HCT116 (cell line): Measurements from ENCODE around the gene SRPRA.

Source experiments
- EZH2phosphoT487 ChIP-seq: fragments of 200-600 bp; IDR thresholded peaks from 2 replicates; pipeline ENCODE4 v1.6.1; 2018; ENCODE audit warnings: antibody characterized with exemption, borderline replicate concordance
- YY1 ChIP-seq: IDR thresholded peaks from 2 replicates; pipeline ENCODE4 v1.6.1; 2011; ENCODE audit warnings: low read length, low read depth, moderate library complexity, mild to moderate bottlenecking; ENCODE audit not compliant: insufficient replicate concordance; ENCODE audit errors: extremely low read depth

- TF ChIP-seq EZH2phosphoT487, result no peak
- no peak for TF ChIP-seq YY1
These were observed 39.6 kb upstream of the SRPRA start for GRCh38 chr11:126308271-126308671.
